ENCODE results near the gene TMPRSS6.

- TF ChIP-seq EZH2 (IDR thresholded peaks at IDR 0.05; ENCODE audit: insufficient read depth, poor library complexity, severe bottlenecking): no peak
- no peak for TF ChIP-seq EZH2phosphoT487 (IDR thresholded peaks at IDR 0.05; ENCODE audit: insufficient read depth, low read depth)
These were observed 11.2 kb upstream of the TMPRSS6 start for GRCh38 chr22:37120569-37121340.
